GM12878 (cell line): ENCODE data around the gene SORBS1. TPM values are rescaled to one million over a fixed set of nuclear protein-coding genes. Genes with fewer than 3 reads are reported as not detected.

Experiments
- ATAC-seq: fragments of 200-7000 bp; cut with Tn5 transposase; 3 replicates; pipeline ENCODE4 v1.9.1; 2020; ENCODE audit warnings: mild to moderate bottlenecking, moderate library complexity
- BruUV-seq: library from RNA; stranded (reverse); fragments of 400-500 nt; replicated peaks from 2 replicates; lab custom pipeline; 2021; lab: Mats Ljungman, UMichigan
- CTCF ChIA-PET: fragments of 300-600 bp; sonication (Branson Sonifier 250); formaldehyde crosslinking; extraction: SDS; loops from one replicate; lab custom pipeline; 2021; ENCODE audit warnings: inconsistent platforms; lab: Yijun Ruan, JAX
- POLR2A ChIA-PET: fragments of 350-600 bp; formaldehyde crosslinking; extraction: SDS; loops from one replicate; lab custom pipeline; 2021; ENCODE audit warnings: inconsistent platforms; lab: Charles Lee
- RAD21 ChIA-PET: fragments of 300-600 bp; sonication (Branson Sonifier 250); formaldehyde crosslinking; loops from one replicate; lab custom pipeline; 2023; ENCODE audit warnings: antibody characterized with exemption; ENCODE audit not compliant: unreplicated experiment; lab: Charles Lee
- SMC1A ChIA-PET: fragments of 300-600 bp; sonication (Branson Sonifier 250); formaldehyde crosslinking; loops from one replicate; lab custom pipeline; 2023; ENCODE audit not compliant: unreplicated experiment, uncharacterized antibody; lab: Charles Lee
- DNase-seq: peaks from one replicate; pipeline ENCODE4 v3.0.0-alpha.2; 2011; ENCODE audit warnings: low read depth, low spot score
- FAIRE-seq: peaks from 3 replicates; lab custom pipeline; 2011; peaks lifted over from hg19 to GRCh38; lab: Jason Lieb, UNC
- H2AFZ ChIP-seq: 2 replicates; pipeline ENCODE4 v1.6.0; 2011; ENCODE audit warnings: low read depth, low read length, control low read depth; ENCODE audit not compliant: control insufficient read depth
- H3K27ac ChIP-seq: 2 replicates; pipeline ENCODE4 v1.5.1; 2011; ENCODE audit warnings: control low read depth; ENCODE audit not compliant: control insufficient read depth, insufficient read depth
- H3K27me3 ChIP-seq, 2 experiments: replicated peaks in 1 of 2; 2 replicates each; pipeline versions ENCODE4 v1.6.0 to v1.6.1; 2011; ENCODE audit warnings: low read length in 1 of 2; ENCODE audit not compliant: control insufficient read depth in 2 of 2, insufficient read depth in 2 of 2
- H3K36me3 ChIP-seq, 2 experiments: 2 replicates each; pipeline ENCODE4 v1.5.1; 2011; ENCODE audit warnings: low read length in 1 of 2; ENCODE audit not compliant: control insufficient read depth in 2 of 2, insufficient read depth in 2 of 2
- H3K4me1 ChIP-seq: 2 replicates; pipeline ENCODE4 v1.6.1; 2011; ENCODE audit warnings: mild to moderate bottlenecking, low read length, moderate library complexity, mixed read lengths; ENCODE audit not compliant: control insufficient read depth, insufficient read depth
- H3K4me2 ChIP-seq: 2 replicates; pipeline ENCODE4 v1.6.0; 2011; ENCODE audit warnings: control low read depth; ENCODE audit not compliant: control insufficient read depth, insufficient read depth
- H3K4me3 ChIP-seq: fragments of 200-600 bp; sonication (generic); 2 replicates; pipeline ENCODE4 v1.5.1; 2016
- H3K79me2 ChIP-seq: 2 replicates; pipeline ENCODE4 v1.6.0; 2011; ENCODE audit warnings: low read length; ENCODE audit not compliant: control insufficient read depth, insufficient read depth
- H3K9ac ChIP-seq: 2 replicates; pipeline ENCODE4 v1.8.0; 2011; ENCODE audit warnings: low read length, control low read depth, mixed read lengths; ENCODE audit not compliant: control insufficient read depth, insufficient read depth
- H3K9me3 ChIP-seq: replicated peaks from 3 replicates; pipeline ENCODE4 v1.5.1; 2011; ENCODE audit warnings: mild to moderate bottlenecking, low read length; ENCODE audit not compliant: control insufficient read depth, insufficient read depth
- H4K20me1 ChIP-seq: 2 replicates; pipeline ENCODE4 v1.6.0; 2011; ENCODE audit not compliant: control insufficient read depth, insufficient read depth
- ESRRA ChIP-seq: IDR thresholded peaks from 2 replicates; pipeline ENCODE4 v1.6.1; 2012; ENCODE audit warnings: mild to moderate bottlenecking, low read length, improper control_type of control experiment
- GATAD2B ChIP-seq: fragments of 450-650 bp; conservative IDR thresholded peaks from 2 replicates; pipeline ENCODE4 v1.6.1; 2017; ENCODE audit warnings: low read depth, mild to moderate bottlenecking, moderate library complexity
- HCFC1 ChIP-seq: fragments of 150-350 bp; IDR thresholded peaks from 2 replicates; pipeline ENCODE4 v1.6.1; 2014; ENCODE audit warnings: low read length
- IKZF1 ChIP-seq: fragments of 450-650 bp; conservative IDR thresholded peaks from 2 replicates; pipeline ENCODE4 v1.6.1; 2017; ENCODE audit warnings: antibody characterized with exemption, mild to moderate bottlenecking
- MAX ChIP-seq: IDR thresholded peaks from 2 replicates; pipeline ENCODE4 v1.6.1; 2012; ENCODE audit warnings: low read depth, low read length, improper control_type of control experiment
- MYB ChIP-seq: fragments of 150-350 bp; IDR thresholded peaks from 2 replicates; pipeline ENCODE4 v1.6.1; 2014; ENCODE audit warnings: mild to moderate bottlenecking, low read depth, low read length, borderline replicate concordance
- PAX5 ChIP-seq: IDR thresholded peaks from 2 replicates; pipeline ENCODE4 v1.6.1; 2011; ENCODE audit warnings: low read depth, low read length, borderline replicate concordance
- RAD51 ChIP-seq: fragments of 450-650 bp; IDR thresholded peaks from 2 replicates; pipeline ENCODE4 v1.6.1; 2016; ENCODE audit warnings: moderate library complexity, mild to moderate bottlenecking, inconsistent platforms
- REST ChIP-seq: IDR thresholded peaks from 2 replicates; pipeline ENCODE4 v1.6.1; 2012; ENCODE audit warnings: mild to moderate bottlenecking, low read depth, low read length
- SMARCA5 ChIP-seq: fragments of 450-650 bp; IDR thresholded peaks from 2 replicates; pipeline ENCODE4 v1.6.1; 2017; ENCODE audit warnings: mild to moderate bottlenecking
- STAT3 ChIP-seq: IDR thresholded peaks from 2 replicates; pipeline ENCODE4 v1.6.1; 2011; ENCODE audit warnings: low read depth, low read length, improper control_type of control experiment
- USF1 ChIP-seq: IDR thresholded peaks from 2 replicates; pipeline ENCODE4 v1.6.1; 2011; ENCODE audit warnings: borderline replicate concordance, low read depth, mild to moderate bottlenecking, moderate library complexity, mixed read lengths, low read length; ENCODE audit not compliant: insufficient read depth; ENCODE audit errors: extremely low read length
- ZBTB11 ChIP-seq: fragments of 450-650 bp; formaldehyde crosslinking; IDR thresholded peaks from 2 replicates; pipeline ENCODE4 v1.5.0; 2022; ENCODE audit warnings: mild to moderate bottlenecking, missing genetic modification characterization
- ZBTB33 ChIP-seq: fragments of 450-650 bp; IDR thresholded peaks from 2 replicates; pipeline ENCODE4 v1.6.1; 2017; ENCODE audit warnings: mild to moderate bottlenecking
- WGBS: methylation state at CpG from one replicate; pipeline ENCODE4 v1.1.6; 2016; ENCODE audit warnings: low lambda C conversion rate; ENCODE audit not compliant: insufficient replicate concordance, insufficient coverage; ENCODE audit errors: missing lambda C conversion rate; 5-methylcytosine and 5-hydroxymethylcytosine counted together
- in situ Hi-C: fragments of 300-500 bp; cut with MboI; formaldehyde crosslinking; loops from 9 replicates; pipeline ENCODE4 v1.14.3; 2018; ENCODE audit warnings: mixed read lengths
- intact Hi-C: fragments of 100-400 bp; cut with micrococcal nuclease; formaldehyde crosslinking; loops from one replicate; pipeline ENCODE4 v1.14.2; 2022; ENCODE audit not compliant: unreplicated experiment
- polyA plus RNA-seq, 11 experiments: library from polyadenylated mRNA; depleted of rRNA in 4 of 11; unstranded in 6 of 11; stranded (reverse) in 5 of 11; fragments of >200 nt; fragmentation: Nextera tagmentation in 4 of 11; fragmentation: Illumina TruSeq in 1 of 11; extraction: Ambion mirVana in 4 of 11; extraction: Trizol in 1 of 11; gene quantifications; 1 replicate in 1 of 11; 2 replicates in 10 of 11; pipeline versions ENCODE4 v1.2.1 to v1.2.3, GENCODE V29; 2011 to 2016; ENCODE audit warnings: inconsistent platforms in 2 of 11, missing spikeins in 2 of 11, low read depth in 1 of 11
- total RNA-seq, 4 experiments: library from RNA; depleted of rRNA in 3 of 4; stranded (reverse); fragments of >200 nt in 3 of 4; fragmentation: Illumina TruSeq in 1 of 4; extraction: Trizol in 1 of 4; gene quantifications; 2 replicates each; pipeline versions ENCODE4 v1.2.1 to v1.2.3, GENCODE V29; 2013 to 2021

SORBS1 gene
- total and polyA plus RNA-seq, 10 of the 15 experiments (the other 5 are each of a cell fraction or from before 2014, with no cell fraction given): 0.13 to 0.75 (median 0.39) TPM

GRCh38 chr10:95458014-95458413, 103.2 kb downstream of the SORBS1 start:
- no peak overlapping the region for H3K27ac ChIP-seq
- 22% methylated on average over 2 of the region's 2 CpGs for WGBS
- peaks cover 0 to 2% of the 10 kb centered on the region in 2 experiments; a peak in 2 of 4 replicates for H3K27me3 ChIP-seq
- H3K79me2 ChIP-seq: no peaks in the 10 kb centered on the region
- intact Hi-C loops (no loop called here), in situ Hi-C loops (no loop called here)
- POLR2A ChIA-PET: no interaction called here
- TF ChIP-seq ESRRA: no peak
- no peak for TF ChIP-seq SMARCA5
- no peak for TF ChIP-seq MYB
- TF ChIP-seq GATAD2B: no peak
- TF ChIP-seq IKZF1: no peak
- TF ChIP-seq HCFC1: no peak
- no peak for TF ChIP-seq ZBTB11
- TF ChIP-seq REST: no peak
- no peak for TF ChIP-seq USF1
- TF ChIP-seq MAX: no peak
- no peak for TF ChIP-seq STAT3
- TF ChIP-seq PAX5: no peak
- TF ChIP-seq ZBTB33: no peak
- no peak for TF ChIP-seq RAD51
- no peak overlapping the region for H2AFZ ChIP-seq
- no peak overlapping the region for H3K9ac ChIP-seq
- CTCF ChIA-PET: interaction anchor here (1.3 to 1.7 kb wide), 2 partner anchors 12 to 27 kb away, joined by 5 to 9 read pairs; no protein-coding TSS in a partner anchor
- ATAC-seq (no peak), FAIRE-seq (no peak), DNase-seq (no peak)
- RAD21 ChIA-PET: interaction anchor here (0.6 kb wide), 1 partner anchor 492 kb away, joined by 4 read pairs; no protein-coding TSS in a partner anchor
- no TSS peak for BruUV-seq
- SMC1A ChIA-PET: no interaction called here
- no peaks in the 10 kb centered on the region for H4K20me1 ChIP-seq
- no peak overlapping the region for H3K4me3 ChIP-seq
- no peaks in the 10 kb centered on the region for H3K4me1 ChIP-seq
- no peak overlapping the region for H3K4me2 ChIP-seq
- no peaks in the 10 kb centered on the region for H3K9me3 ChIP-seq
- no peaks in the 10 kb centered on the region for H3K36me3 ChIP-seq
